Ammon's horn (tissue), 1 donor: ENCODE measurements around the gene ORAI3.
A peak's percentile ranks its signal among the peaks of the same experiment; 100 is the strongest.
"Not testable (repeated sequence)": the region's sequence is repeated elsewhere in the genome, so short reads cannot be mapped to it uniquely, and the experiment has no call there.

Experiments used
- DNase-seq: peaks from one replicate; pipeline ENCODE4 v3.0.0-alpha.2; 2016; ENCODE audit warnings: low spot score

ORAI3 gene

DNA sequence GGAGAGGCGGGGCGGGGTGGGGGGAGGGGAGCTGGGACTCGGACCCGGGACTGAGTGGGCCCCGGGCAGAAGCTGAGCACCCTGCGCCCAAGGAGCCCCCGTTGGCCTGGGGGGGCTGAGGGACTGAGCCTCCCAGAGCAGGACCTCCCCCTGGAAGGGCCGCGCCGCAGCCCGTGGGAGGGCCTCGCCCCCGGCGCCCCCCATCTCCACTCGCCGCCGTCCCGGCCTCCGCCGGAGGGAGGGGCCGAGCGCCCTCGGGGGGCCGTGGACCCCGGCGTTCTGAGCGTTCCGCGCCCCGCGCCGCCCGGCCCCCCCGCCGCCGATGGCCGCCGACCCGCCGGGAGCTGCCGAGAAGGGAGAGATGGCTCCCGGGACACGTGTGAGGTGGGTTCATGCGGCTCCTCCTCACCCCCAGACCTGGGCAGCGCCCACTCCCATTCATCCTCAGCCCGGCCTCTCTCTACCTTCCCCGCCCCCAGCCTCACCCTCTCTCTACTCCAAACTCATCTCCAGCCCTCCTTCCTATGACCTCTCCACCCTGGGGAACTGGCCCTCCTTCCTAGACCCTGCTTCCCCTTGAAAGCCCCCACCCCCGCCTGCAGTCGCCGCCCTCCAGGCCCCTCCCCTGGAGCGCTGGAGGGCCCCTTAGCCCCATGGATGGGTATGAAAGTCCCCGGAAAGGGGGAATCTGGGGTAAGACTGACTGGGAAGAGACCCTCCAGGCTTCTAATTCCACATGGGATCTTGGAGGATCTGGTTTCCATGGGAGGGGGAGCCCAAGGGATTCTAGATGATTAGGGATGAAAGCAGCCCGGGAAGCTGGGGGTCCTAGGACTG is 24.6 kb upstream of the ORAI3 start:
- DNase-seq = no peak

DNA sequence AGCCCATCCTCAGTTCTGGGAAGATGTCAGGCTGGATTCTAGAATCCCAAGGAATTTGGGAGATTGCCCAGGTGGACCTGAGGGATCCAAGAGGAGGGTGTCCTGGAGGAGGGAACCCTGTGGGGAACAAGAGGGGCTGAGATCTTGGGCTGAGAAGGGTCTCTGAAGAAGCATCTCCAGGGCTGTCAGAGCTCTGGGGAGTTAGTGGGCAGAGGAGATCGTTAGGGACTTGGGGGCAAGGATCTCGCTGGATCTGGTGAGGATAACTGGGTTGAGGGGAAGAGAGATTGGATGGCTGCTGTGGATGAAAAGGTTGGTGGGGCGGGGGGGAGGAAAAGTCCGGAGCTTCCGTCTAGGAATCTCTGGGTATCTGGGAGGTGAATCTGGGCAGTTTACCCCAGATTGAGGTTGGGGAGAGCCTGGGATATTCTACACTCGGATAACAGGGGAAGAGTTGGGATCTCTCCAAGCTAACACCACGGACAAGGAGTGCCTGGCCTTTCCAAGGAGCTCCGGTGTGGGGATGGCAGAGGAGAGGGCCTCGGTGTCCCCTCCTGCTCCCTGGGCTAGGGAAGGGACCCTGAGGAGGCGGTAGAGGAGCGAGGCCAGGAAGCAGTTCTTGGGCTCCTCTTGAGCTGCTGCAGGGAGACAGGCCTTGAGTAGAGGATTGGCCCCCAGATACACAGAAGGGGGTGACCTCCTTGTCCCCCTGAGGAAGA is 23.8 kb upstream of the ORAI3 start:
- DNase-seq = no peak

DNA sequence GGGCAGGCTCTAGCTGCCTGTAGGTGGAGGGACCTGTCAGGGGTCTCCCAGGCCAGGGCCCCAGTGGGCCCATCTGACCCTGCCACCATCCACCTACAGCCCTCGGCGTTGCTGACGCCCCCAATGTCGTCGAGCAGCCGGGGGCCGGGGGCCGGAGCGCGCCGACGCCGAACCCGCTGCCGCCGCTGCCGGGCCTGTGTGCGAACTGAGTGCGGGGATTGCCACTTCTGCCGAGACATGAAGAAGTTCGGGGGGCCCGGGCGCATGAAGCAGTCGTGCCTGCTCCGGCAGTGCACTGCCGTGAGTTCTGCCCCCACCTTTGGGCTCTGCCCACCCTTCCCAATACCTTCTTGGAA is 23.3 kb upstream of the ORAI3 start:
- no peak for DNase-seq

DNA sequence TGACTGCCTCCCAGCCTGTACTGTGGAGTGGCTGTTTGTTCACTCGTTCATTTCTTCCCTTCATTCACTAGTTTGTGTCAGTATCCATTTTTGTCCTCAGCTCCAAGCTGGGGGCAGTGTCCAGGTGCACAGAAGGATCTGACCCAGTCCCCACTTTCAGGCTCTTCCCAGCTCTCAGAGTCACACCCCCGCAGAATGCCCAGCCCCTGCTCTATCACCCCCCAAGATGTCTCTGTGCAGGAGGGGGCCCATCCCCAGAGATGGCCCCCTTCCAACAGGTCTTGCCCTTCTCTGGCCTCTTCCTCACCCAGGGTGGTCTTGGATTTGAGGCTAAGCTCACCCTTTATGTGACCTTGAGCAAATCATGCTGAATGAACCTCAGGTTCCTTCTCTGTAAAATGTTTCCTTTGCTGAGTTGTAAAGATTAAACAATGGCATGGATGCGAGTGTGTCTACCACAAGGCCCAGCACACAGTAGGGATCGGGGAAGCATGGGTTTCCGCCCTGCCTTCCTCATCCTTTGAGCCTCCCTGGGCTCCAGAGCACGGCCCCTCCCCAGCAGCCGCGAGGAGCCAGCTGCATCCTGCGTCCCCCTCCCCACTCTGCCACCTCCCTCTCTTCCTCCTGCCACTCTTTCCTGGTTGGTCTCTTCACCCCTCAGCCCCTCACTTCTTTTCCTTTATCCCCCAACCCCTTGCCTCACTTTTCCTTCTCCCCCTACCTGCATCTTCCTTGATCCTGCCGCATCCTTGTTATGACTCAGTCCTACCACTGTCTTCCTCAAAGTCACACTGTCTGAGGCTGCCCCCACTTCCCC is 22.7 kb upstream of the ORAI3 start:
- no peak for DNase-seq

DNA sequence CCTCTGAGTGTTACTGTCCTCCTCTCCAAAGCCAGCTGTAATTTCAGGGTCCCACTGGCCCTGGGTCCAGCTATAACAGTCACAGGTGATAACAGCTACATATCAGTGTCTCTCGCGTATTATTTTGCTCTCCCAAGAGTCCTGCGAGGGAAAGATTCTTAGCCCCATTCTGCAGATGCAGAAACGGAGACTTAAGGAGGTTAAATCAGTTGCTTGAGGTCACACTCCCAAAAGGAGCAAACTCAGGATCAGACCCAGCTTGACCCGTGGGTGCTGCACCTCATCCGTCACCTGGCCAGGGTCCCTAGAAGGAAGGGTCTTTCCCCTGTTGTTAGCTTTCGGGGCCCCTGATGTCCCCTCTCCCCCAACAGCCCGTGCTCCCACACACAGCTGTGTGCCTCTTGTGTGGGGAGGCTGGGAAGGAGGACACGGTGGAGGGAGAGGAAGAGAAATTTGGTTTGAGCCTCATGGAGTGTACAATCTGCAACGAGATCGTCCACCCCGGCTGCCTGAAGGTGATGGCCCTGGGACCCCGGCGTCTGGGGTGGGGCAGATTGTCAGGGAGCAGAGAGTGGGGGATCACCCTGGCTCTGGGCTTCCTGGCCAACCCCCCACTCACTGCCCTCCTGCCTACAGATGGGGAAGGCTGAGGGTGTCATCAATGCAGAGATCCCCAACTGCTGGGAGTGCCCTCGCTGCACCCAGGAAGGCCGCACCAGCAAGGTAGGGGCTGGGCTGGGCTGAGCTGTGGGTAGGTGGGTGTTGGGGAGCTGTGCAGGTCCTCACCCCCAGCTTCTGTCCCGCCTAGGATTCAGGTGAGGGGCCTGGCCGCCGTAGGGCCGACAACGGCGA is 21.7 kb upstream of the ORAI3 start:
- no peak for DNase-seq

DNA sequence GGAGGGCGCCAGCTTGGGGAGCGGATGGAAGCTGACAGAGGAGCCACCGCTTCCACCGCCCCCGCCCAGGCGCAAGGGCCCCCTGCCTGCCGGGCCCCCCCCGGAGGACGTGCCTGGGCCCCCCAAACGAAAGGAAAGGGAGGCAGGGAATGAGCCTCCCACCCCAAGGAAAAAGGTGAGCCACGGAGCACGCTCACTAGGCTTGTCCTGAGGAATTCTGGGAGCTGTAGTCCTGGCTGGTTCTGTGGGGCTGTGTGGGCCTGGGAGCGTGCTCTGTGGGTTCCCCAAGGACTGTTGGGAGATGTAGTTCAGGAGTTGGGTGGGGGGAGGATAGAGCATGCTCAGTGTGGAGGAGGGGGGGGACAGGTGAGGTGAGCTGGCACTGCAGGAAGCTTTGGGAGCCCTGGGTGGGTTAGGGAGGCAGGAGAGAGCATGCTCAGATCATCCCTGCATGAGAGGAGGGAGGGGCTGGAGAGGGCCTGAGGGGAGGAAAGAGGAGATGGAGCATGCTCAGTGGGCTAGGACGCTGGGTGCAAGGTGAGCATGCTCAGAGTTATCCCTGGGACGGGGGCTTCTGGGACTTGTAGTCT is 21.0 kb upstream of the ORAI3 start:
- peak; percentile 85 for DNase-seq

DNA sequence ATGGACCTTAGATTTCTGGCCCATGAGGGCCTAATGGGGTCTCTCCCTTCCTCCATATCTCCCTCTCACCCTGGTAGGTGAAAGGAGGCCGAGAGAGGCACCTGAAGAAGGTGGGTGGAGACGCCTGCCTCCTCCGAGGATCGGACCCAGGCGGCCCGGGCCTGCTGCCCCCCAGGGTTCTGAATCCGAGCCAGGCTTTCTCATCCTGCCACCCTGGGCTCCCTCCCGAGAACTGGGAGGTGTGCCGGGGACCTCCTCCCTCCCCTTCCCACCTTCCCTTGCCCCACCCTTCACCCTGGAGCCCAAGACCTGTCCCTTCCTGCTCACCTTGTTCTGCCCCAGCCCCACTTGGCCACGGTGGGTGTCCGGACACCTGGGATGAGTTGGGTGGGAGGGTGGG is 20.5 kb upstream of the ORAI3 start:
- no peak for DNase-seq

DNA sequence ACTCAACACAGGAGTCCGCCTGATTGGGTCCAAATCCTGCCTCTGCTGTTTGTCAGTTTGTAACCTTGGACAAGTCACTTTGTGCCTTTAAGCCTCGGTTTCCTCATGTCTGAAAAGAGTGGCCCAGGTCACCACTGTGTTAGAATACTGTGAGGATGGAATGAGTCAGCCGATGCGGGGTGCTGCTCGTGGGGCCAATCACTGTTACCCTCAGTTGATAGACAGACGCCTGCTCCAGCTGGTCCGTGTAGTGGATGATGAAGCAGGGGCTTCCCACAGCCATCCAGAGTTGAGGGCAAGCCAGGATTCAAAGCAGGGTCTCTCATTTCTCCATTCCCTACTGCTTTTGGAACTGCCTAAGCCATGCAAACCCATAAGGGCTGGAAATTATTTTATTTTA is 19.7 kb upstream of the ORAI3 start:
- DNase-seq = no peak

DNA sequence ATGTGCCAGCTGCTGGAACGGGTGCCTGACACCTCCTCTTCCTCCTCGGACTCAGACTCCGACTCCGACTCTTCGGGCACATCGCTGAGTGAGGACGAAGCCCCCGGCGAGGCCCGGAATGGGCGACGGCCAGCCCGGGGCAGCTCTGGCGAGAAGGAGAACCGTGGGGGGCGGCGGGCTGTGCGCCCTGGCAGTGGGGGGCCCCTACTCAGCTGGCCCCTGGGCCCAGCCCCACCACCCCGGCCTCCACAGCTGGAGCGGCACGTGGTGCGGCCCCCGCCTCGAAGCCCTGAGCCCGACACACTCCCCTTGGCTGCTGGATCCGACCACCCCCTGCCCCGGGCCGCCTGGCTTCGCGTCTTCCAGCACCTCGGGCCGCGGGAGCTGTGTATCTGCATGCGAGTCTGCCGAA is 18.7 kb upstream of the ORAI3 start:
- DNase-seq = no peak

DNA sequence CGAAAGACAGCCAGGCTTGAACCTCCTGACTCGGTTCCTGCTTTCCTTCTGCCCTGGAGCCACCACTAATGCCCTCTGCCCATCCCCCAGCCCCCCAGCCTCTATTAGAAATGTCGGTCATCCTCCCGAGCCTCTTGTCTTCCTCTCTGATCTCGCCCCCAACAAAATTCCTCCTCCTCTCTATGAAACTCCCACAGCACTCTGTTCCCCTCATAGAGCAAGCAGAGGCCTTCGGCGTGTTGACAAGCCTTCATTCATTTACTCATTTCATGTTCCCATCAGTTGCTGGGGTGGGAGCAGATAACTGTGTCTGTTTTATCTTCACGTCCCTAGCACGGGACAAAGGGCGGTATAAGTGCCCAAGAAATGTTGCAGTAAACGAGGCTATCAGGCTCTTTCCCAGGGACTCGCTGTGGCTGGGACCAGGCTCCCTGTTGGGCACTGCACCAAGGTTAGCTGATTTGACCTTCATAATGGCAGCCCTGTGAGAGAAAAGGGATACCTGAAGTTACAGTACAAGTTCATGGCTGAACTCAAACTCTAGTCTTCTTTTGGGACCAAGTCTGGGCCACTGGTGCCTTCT is 17.7 kb upstream of the ORAI3 start:
- no peak for DNase-seq

DNA sequence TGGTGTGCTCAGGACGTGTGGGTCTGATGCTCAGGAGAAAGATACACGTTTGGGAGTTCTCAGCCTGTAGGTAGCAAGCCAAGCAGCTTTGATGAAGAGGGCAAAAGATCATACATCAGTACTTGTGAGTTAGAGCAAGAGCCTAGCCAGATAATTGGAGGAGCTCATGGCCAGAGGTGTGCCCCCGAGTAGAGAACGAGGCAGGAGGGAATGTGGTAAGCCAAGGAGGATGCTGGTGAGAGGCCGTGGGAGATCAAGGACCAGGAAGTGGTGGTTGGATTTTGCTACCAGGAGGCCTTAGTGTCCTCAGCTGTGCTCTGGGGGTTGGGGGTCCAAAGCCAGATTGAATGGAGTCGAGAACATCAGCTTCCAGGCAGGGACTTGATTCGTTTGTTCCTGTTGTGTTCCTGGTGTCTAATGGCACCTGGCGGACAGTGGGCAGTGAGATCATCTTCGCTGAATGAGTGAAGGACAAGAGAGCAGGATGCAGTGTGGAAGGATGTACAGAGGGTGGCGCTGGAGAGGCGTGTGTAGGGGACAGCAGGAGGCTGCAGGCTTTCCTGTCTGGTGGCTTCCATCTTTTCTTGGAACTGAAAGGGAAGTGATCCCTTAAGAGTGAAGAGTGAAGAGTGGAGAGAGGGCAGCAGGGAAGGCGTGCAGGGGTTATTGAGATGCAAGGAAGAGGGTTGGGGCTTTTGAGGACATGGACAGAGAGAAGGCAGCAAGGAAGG is 13.9 kb upstream of the ORAI3 start:
- DNase-seq = no peak

DNA sequence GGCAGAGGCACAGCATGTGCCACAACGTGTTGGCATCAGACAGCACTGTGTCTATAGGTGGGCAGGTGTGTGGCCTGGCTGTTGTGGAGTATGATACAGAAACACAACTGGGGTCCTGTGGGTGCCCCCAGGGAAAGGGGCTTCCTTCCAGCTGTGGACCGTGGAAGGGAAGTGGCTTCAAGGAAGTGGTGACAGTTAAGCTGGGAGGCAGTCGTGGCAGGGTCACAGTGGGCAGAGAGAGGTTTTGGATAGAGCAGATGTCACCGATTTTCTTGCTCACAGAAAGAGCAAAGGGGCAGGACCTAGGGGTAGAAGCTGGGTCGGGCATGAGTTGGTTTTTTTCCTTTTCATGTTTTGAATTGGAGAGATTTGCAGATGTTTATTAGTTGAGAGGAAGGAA is 11.2 kb upstream of the ORAI3 start:
- no peak for DNase-seq

DNA sequence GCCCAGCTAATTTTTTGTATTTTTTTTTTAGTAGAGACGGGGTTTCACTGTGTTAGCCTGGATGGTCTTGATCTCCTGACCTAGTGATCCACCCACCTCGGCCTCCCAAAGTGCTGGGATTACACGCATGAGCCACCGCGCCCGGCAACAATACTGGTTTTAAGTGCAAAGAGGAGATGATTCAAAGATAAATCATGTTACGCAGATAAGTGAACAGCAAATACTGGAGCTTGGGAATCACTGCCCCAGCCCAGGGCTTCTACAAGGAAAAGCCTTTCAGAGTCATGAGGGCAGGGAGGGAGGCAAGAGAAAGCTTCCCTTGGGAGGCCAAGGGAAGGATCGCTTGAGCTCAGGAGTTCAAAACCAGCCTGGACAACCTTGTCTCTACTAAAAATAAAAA is 9.3 kb upstream of the ORAI3 start:
- DNase-seq = not testable (repeated sequence)

DNA sequence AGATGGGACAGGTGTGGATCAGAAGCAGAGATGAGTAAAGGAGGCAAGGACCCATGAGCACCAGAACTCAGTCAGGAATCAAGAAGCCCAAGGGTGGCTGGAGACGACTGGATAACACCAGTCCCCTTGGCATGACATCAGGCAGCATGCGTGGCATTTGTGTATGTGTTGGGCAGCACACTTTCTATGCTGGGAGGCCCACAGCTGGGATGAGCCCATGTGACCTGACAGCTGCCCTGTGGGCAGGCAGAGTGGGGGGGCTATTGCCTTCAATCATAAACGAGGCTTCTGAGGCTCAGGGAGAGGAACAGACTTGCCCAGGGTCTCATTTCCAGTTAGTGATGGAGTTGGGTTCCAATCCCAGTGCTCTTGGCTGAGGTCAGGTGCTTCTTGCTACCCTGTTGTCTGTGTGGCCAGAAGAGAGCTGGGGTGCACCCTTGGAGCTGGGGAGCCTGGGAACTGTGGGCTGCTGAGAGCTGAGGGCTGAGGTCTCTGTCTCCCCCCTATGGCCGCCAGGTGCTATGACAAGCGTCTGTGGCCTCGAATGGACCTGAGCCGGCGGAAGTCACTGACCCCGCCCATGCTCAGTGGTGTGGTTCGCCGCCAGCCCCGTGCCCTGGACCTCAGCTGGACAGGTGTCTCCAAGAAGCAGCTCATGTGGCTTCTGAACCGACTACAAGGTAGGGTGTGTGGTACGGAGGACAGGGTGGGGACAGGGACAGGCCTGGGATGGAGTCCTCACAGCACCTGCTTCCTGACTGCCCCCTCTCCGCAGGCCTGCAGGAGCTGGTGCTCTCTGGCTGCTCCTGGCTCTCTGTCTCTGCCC is 7.1 kb upstream of the ORAI3 start:
- peak; percentile 77 for DNase-seq

DNA sequence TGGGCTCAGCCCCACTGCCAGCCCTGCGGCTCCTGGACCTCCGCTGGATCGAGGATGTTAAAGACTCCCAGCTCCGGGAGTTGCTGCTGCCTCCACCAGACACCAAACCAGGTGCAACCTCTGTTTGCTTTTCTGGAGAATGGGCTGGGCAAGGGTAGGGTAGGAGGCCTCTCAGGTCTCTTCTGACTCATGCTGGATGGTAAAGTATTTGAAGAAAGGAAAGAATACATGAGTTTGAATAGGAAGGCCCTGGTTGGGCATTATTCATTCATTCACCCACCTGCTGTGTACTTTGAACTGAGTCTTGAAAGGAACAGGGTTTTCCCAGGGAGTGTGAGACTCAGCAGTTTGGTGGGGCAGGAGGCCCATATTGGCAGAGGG is 6.5 kb upstream of the ORAI3 start:
- DNase-seq = no peak

DNA sequence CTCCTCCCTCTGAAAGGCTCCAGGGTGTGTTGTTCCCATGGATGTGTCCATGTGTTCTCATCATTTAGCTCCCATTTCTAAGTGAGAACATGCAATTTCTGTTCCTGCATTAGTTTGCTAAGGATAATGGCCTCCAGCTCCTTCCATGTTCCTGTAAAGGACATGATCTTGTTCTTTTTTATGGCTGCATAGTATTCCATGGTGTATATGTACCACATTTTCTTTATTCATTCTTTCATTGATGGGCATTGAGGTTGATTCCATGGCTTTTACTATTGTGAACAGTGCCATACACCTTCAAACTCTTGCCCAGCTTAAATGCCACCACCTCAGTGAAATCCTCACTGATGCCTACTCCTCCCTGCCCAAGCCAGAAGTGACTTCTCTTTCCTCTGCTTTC is 4.5 kb upstream of the ORAI3 start:
- DNase-seq = no peak

DNA sequence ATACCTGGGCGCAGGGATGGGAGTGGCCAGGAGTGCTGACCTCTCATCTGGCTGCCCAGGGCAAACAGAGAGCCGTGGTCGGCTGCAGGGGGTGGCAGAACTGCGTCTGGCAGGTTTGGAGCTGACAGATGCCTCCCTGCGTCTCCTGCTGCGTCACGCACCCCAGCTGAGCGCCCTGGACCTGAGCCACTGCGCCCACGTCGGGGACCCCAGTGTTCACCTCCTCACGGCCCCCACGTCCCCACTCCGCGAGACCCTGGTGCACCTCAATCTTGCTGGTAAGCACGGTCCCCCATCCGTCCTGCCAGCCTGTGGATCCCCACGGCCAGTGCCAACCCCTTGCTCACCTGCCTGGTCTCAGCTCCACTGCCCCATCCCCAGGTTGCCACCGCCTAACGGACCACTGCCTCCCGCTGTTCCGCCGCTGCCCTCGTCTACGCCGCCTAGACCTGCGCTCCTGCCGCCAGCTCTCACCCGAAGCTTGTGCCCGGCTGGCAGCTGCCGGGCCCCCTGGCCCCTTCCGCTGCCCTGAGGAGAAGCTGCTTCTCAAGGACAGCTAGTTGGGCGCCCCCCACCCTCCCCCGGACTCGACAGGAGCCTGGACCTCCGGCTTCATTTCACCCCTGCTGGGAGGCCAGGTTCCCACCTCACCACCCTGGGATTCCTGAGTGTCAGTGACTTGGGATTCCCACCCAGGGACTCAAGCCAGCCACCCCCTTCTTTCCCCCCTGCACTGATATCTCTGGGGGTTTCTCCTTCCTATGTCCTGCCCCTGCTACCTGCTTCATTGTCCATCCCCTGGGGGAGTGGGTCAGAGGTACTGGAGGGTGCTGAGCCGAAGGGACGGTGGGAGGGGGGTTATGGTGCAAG is 2.0 kb upstream of the ORAI3 start:
- DNase-seq = no peak

DNA sequence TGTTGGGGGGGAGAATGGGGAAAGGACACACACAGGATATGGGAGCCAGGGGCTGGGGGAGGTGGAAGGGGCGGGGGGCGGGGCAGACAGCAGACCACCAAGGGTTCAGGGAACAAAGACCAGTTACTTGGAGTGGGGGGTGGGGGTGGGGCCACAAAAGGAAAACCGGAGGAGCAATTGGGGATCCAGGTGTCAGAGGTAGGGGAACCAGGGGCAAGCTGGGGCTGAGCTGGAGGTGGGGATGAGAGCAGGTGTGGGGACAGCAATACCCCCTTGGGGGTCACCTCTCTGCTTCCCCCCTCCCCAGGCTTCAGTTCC is 1.4 kb upstream of the ORAI3 start:
- DNase-seq = no peak
